DMS153 treated with DMSO at 0.1 percent for 48 hours (cell line): ENCODE measurements around the gene UBE2K.
"Not testable (repeated sequence)": the region's sequence is repeated elsewhere in the genome, so short reads cannot be mapped to it uniquely, and the experiment has no call there.

Experiments
- DNase-seq: peaks from one replicate; lab custom pipeline; 2025; ENCODE audit not compliant: unreplicated experiment; lab: John Stamatoyannopoulos, UW

The UBE2K gene

GRCh38 chr4:39792529-39792928 is 94.6 kb downstream of the UBE2K start:
- no peak for DNase-seq

- DNase-seq, result not testable (repeated sequence)
Measured at GRCh38 chr4:39792976-39793375, 95.0 kb downstream of the UBE2K start.

- DNase-seq, result no peak
Measured at GRCh38 chr4:39802005-39802404, 104.1 kb downstream of the UBE2K start.

GRCh38 chr4:39808231-39808749 is 110.4 kb downstream of the UBE2K start:
- DNase-seq, result no peak

- DNase-seq, result no peak
Measured at GRCh38 chr4:39812500-39812899, 114.6 kb downstream of the UBE2K start.

GRCh38 chr4:39813033-39813432 is 115.1 kb downstream of the UBE2K start:
- not testable (repeated sequence) for DNase-seq

- DNase-seq, result not testable (repeated sequence)
Measured at GRCh38 chr4:39813761-39814160, 115.8 kb downstream of the UBE2K start.

- DNase-seq, result no peak
Measured at GRCh38 chr4:39814403-39815185, 116.7 kb downstream of the UBE2K start.

- no peak for DNase-seq
Measured at GRCh38 chr4:39818646-39819045, 120.7 kb downstream of the UBE2K start.

GRCh38 chr4:39820186-39820585 is 122.2 kb downstream of the UBE2K start:
- DNase-seq, result no peak

- no peak for DNase-seq
Measured at GRCh38 chr4:39821951-39822350, 124.0 kb downstream of the UBE2K start.

GRCh38 chr4:39822662-39823061 is 124.7 kb downstream of the UBE2K start:
- no peak for DNase-seq

GRCh38 chr4:39823191-39823590 is 125.3 kb downstream of the UBE2K start:
- no peak for DNase-seq

GRCh38 chr4:39825090-39825489 is 127.2 kb downstream of the UBE2K start:
- DNase-seq, result no peak

- no peak for DNase-seq
Measured at GRCh38 chr4:39825741-39826231, 127.8 kb downstream of the UBE2K start.
